Hematopoietic multipotent progenitor cell treated with erythropoietin and hydrocortisone succinate and interleukin-3 and kit ligand, for 6 days (in vitro differentiated cells): ENCODE measurements around the gene EYS.
A peak's percentile ranks its signal among the peaks of the same experiment; 100 is the strongest.

Experiments
- DNase-seq: peaks from one replicate; pipeline ENCODE4 v3.0.0-alpha.2; 2015

The EYS gene

DNA sequence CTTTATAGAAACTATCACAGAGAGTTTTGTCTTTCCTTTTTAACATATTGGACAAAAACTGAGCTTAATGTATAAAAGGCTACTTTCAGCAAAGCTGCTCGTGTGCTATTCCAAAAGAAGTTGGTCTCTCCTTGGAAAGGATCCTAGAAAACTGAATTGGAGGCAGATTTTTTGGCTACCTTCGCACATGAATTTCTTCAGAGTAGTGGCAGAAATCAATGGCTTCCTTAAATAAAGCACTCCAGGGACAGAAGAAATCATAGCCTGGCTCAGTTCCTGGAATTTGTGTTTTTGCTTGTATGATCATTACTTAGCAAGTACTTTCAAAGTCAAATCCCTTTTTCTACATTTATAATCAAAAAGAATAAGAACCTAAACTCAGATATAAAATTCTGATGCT is 1291.1 kb downstream of the EYS start:
- no peak for DNase-seq

DNA sequence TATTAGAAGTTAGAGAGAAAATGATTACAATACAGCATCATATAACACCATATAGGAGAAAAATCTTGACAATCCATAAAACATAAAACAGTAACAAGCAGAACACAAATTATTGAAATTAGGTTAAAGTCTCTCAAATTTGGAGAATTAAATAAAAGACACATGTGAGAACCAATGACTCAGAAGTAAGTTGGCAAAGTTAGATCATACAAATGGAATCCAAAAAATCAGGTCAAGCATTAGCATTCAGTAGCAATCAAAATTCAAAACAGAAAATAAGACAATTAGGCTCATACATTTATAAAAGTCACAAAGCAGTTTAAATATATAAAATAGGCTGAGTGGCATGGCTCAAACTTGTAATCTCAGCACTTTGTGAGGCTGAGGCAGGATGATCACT is 1295.8 kb downstream of the EYS start:
- no peak for DNase-seq

DNA sequence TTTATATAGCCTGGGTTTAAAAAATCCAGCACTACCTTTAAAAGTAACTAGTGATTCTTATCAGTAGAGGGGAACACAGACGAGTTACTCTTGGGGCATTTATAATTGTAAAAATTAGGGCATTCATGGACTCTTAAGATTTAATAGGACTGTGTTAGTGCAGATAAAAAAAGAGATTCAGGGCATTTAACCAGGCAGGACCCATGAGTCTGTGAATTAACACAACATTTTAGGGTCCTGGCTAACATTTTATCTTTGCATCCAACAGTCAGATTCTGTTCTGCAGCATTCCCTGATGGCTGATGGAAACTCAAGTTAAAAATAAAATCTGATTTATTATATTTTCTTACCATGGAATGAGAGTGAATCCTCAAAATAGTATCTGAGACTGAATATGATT is 1297.1 kb downstream of the EYS start:
- DNase-seq: no peak

DNA sequence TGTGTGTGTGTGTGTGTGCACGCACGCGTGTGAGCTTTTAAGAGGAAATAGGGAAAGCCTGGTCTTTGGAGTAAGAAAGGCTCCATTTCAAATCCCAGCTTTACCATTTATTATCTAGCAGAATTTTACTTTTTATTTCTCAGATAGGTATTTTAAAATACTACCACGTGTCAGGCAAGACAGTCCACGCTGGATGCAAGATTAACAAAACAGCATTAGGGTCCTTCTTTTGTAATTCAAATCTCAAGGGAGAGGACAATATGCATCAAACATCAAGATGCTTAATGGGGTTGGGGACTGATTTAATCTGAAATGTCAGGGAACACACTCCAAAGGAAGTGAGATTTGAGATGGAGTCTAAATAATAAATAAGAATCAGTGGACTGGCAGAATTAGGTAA is 1302.6 kb downstream of the EYS start:
- DNase-seq: no peak

DNA sequence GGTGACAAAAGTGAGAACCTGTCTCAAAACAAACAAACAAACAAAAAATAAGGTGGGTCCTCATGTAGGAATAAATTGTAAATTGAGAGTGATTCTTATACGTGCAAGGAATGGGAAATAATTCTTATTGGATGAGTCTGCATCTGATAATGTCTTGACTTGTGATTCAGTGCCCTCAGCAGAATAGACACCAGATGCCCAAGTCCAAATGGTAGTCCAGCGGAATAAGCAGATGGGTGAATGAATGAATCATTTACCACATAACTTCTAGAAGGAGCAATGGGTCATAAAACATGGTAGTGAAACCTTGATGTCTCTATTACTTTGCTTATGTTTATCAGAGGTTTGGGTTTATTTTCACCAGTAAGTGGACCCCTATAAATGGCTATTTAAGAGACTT is 1323.7 kb downstream of the EYS start:
- DNase-seq: no peak

DNA sequence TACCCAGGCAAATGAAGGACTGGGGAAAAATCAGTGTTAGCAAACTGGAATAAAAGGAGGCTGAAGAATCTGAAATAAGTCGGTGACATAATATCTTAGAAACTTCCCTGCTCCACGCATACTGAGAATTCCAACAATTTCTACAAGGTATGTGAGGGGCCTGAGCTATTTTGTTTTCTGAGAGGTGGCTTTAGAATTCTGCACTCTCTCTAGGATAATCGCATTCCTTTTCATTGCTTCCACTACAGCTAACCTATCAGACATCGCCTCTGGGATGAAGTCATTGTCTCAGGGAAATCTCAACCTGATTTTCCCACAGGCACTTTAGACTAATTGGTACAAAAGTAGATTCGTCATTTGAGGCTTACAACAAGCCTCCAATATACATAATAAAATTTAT is 1330.6 kb downstream of the EYS start:
- no peak for DNase-seq

DNA sequence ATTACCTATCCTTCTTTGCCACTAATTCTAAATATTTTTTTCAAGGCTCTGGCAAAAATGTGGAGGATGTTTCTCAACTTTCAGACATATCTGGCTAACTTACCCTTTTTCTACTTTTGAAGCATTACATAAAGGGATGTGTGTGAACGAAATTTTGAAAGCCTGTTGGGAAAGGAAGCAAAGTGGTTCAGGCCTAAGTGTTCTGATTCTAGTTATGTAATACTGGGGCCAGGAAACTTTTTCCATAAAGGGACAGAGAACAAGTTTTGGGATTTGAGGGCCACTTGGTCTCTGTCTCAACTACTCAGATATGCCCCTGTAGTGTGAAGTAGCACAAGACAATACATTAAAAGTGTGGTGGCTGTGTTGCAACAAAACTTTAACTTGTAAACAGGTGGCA is 1349.6 kb downstream of the EYS start:
- no peak for DNase-seq

DNA sequence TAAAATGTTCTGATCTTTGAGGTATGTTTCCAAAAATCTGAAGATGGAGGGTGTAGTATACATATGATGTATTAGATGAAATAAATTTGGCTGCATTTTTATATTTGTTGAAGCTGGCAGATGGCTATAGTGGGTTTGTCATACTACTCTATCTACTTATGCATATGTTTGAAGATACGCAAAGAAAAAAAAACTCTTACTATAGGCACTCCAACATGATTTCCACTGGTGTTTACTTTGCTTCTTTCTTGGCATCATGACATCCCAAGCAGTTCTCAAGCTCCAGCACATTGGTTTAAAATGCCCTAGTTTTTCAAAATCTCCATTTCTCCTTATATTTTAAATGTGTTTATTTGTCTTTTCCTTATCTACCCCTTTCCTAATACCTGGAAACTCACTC is 1359.6 kb downstream of the EYS start:
- DNase-seq: no peak

DNA sequence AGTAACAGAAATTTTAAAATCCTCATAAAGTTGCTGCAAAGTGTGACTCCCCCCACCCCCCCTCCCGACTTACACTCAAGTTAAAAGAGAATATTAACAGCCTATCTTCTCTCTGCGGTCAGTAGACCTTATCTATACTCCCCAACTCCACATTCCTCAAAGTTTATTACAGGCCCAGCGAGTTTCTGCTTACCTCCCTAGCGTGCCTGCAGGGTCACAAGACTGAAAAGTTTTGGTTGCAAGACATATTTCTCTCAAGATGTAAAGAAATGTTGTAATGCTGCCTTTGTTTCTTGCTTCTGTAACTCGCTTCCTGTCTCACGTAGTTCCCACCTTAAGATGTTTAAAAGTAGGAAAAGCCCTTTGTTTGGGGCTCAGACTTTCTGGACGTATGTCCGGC is 1371.8 kb downstream of the EYS start:
- DNase-seq: no peak

DNA sequence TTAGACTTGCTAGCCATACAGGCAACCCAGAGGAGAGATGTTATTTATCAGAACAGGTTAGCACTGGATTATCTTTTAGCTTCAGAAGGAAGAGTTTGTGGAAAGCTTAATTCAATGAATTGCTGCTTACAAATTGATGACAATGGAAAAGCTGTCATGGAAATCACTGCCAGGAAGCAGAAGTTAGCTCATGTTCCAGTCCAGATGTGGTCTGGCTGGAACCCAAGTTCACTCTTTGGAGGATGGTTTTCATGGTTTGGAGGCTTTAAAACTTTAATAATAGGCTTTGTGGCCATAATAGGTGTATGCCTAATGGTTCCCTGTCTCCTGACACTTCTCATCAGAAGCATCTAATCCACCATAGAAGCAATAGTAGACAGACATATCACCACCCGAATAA is 1372.4 kb downstream of the EYS start:
- DNase-seq: no peak

DNA sequence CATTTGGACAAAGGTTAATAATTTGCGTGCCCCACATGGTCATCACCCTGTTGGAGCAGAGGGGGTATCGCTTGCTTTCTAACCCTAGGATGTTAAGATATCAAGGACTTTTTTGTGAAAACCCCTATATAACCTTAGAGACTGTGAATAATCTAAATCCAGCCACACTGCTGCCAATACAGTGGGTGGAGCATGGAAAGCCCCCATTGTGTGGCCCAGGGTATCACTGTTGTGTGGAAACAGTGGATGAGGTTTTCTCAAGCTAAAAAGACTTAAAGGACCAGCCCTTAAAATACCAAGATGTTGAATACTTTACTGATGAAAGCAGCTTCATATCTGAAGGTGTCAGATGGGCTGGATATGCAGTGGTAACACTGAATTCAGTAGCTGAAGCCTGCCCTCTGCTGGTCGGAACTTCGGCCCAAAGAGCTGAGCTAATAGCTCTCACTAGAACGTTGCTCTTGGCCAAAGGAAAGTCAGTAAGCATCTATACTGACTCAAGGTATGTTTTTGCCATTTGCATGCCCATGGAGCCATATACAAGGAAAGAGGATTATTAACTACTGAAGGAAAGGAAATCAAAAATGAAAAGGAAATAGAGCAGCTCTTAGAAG is 1376.2 kb downstream of the EYS start:
- peak; percentile 82 for DNase-seq

DNA sequence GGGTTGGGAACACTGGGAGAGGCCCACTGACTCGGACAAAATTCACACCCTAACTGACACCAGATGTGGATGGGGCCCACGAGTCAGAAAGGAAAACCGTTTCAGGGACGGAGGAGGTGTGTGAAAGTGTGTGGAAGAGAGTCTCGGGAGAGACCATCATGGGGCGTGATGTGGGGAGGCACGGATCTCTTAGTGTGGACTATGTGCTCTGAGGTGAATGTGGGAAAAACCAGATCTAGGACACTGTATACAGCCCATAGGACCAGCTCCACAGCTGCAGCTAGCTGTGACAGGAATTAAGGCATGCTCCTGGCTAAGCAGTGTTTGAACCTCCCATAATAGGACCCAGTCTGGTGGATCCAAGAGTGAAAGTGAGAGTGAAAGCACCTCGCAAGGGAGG is 1380.1 kb downstream of the EYS start:
- DNase-seq: no peak

DNA sequence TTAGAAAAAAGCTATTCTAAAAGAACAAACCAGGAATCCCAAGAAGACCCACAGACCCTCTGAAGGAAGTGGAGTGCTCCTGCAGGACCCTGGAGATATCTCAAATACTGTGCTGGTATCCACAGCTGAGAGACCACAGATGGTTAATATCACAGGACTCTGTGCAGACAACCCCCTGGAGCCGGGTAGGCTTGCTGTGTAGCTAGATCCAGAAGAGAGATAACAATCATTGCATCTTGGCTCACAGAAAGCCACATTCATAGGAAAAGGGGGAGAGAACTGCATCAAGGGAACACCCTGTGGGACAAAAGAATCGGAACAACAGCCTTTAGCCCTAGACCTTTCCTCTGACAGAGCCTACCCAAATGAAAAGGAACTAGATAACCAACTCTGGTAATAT is 1381.9 kb downstream of the EYS start:
- DNase-seq: no peak

DNA sequence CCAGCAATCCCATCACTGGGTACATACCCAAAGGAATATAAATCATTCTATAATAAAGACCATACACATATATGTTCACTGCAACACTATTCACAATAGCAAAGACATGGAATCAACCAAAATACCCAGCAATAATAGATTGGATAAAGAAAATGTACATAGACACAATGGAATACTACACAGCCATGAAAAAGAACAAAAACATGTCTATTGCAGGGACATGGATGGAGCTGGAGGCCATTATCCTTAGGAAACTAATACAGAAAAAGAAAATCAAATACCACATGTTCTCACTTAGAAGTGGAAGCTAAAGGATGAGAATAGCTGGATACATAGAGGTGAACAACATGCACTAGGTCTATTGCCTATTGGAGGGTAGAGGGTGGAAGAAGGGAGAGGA is 1396.8 kb downstream of the EYS start:
- DNase-seq: no peak

DNA sequence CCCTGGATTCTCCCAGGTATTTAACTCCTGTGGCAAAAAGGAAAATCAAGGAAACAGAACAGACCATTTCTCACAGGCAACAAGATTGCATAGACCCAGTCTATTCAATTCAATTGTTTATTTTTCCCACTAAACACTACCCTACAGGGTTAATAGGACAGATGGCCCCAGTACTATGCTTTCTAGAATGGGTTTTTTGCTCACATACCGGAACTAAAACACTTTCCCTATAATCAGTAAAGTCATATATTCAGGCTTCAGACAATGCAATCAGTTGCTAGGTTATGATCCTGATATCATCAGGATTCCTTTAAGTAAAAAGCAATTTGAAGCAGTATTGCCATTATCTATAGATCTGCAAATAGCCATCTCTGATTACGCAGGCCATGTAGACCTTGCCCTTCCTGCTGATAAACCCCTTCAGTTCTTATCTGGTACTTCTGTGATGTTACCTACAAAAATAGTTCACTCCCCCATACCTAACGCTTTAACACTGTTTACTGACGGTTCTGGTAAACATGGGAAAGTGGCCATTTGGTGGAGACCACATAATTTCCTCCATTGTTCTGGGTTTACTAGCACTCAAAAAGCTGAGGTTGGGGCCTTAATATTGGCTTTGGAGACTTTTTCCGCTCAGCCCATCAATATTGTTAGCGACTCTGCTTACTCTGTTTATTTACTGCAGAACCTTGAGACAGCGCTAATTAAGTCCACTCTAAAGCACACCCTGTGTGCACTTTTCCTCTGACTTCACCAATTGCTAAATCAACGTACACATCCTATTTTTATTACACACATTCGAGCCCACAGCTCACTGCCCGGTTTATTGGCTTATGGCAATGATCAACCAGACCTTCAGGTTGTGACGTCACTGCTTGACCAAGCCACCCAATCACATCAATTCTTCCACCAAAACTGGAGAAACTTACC is 1405.5 kb downstream of the EYS start:
- DNase-seq: no peak

DNA sequence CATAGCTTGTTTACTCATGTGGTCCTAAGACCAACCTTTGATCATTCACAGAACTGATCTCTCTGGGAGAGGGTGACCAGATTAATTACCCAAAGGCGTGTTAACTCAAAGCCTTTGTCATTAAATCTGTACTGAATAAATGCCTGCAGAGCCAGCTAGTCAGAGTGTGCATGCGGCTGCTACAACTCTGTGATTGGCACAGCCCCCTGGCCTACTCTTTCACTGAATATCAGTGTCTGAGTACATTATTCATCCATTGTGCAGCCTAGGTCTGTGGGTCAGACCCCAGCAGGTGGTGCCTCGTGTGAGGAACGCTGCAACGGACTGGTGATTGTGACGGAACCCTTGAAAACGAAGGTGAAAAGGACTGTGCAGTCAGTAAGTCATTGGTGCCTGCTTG is 1407.8 kb downstream of the EYS start:
- no peak for DNase-seq

DNA sequence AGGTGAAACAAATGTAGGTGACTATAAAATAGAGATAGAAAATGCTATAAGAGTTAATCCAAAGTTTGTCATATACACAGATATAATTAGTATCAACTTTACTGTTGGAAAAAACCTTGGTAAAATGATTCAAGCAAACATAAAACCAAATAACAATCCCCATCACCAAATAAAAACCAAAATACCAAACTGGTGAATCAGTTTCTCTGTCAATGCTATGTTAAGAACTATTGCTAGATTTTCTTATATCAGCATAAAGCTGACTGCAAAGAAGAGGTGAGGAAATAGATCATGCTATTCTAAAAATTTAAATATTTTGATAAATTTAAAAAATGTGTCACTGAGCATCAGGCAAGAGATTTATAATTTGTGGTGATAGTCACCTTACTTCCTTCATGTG is 1413.0 kb downstream of the EYS start:
- no peak for DNase-seq

DNA sequence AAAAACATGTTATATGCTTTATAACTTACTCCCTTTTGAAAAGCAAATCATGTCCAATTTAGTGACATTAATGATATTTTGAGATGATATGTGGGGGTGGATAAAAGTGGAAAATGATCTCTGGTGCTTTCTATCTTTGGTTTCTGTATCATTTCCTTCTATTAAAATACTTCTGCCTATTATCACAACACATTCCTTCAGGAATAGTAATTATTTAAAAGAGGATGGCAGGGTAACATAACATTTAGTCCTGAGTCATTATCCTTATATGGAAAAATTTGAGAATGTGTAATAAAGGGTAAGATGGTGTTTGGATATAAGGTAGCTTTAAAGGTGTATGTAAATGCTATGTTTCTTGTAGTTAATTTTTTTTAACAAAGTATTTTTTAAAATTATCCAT is 1413.7 kb downstream of the EYS start:
- no peak for DNase-seq

DNA sequence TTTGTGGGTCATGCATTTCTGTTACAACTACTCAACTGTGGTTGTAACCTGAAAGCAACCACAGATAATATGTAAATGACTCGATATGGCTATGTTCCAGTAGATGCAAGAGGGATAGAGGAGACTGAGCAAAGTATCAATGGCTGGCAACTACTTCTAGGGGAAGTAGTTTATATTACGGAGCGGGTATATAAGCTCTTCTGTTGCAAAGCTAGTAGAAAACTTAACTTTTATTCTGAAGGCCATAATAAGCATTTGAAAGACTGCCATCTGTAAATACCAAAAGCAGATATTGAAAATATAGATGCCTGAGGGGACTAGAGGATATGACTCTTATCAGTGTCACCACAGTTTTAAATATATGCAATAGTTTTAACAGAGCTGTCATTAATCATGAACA is 1416.2 kb downstream of the EYS start:
- no peak for DNase-seq

DNA sequence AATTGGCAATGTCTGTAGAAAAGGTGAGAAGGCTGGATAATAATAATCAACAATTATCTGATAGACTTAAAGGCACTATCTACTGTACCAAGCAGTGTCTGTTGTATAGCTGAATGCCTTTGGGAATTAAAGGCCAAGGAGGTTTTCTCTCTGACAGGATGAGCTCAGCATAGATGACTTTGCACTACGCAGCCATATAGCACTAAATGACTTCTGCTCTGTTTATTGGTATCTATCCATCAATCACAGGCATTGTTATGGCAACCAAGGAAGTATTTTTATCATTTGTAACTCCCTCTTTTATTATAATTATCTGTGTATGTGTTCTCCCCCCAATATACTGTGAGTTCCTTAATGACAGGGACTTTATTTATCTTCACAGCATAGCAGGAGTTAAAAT is 1417.1 kb downstream of the EYS start:
- DNase-seq: no peak

DNA sequence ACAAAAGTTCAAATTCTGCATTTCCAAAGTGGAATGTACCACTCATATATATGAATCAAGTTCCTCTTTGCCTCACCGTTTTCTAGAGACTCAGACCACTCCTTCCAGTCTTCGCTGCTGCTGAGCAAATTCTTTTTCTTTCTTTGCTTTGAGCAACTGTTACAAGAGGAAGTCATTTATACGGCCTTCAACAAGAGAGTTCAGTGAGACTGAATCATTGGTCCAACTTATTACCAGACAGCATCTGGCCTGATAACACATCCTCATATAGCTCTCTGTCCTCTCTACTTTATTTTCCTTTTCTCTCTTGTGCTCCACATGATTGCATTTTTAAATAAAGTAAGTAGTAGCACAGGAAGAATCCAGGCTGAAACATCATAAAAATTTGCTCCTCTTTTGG is 1418.7 kb downstream of the EYS start:
- no peak for DNase-seq

DNA sequence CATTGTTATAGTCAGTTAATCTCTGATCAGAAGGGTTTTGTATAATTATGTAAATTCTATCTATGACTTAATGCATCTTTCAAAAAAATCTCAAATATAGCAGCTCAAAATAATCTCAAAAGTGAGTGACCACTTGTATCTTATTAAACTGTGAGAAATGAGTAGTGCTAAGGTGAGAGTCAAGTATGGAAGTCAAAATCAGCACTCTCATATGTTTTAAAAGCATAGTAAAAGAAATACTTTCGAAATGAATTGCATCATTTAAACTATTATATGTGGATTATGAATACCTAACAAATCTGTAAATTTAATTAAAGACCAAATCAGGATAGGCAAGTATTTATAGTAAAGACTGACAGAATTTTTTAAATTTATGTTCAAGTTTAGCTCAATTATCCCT is 1425.9 kb downstream of the EYS start:
- DNase-seq: no peak

DNA sequence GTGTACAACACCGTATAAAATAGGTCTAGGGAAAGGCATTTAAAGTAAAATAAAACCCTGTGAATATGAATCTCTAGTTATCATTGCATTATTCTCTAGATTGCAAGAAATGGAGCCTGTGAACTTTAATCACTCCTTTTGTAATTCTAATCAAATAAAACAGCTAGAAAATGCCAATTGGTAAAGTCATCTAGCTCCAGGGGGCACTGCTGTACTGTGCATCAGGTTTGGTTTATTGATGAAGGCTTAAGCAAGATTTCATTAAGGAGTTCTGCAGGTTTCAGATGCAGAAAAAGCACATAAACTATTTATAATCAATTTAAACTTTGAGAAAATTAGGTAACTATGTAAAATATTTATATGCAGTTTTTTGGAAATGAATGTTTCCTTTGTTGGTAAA is 1426.5 kb downstream of the EYS start:
- peak; percentile 34 for DNase-seq

DNA sequence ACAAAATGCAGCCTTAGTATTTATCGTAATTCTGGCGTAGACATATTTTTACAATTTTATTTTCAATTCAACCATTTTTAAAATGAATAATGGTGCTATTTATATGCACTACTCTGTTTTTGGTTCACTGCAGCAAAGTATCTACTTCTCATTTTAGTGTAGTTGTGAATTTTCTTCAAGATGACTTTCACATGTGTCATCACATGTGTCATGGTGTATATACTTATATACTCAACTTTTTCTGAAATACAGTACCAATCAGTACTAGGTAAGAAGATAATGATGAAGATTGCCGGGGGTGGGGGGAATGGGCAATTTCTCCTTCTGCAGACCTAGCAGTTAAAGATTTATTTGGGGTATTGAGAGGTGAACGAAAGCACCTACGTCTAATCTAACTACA is 1436.9 kb downstream of the EYS start:
- DNase-seq: no peak

DNA sequence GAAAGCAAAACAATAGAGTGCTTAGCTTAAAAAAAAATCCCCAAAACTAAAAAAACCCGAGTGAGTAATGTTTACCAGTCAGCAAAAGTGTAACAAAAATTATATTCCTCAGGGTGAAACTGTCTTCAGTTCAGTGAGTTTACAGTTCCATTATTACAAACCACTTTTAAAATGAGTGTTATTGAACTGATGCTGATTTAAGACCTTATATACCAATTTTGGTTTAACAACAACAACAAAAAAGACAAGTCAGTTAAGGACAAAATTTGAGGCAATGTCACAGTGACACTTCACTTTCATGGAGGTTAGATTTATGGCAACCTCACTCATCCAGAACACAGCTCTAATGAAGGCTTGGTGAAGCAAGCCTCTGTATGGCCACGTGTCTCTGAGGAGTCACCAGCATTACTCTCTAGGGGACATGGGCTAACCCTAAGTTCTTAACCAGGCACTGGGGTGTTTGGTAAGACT is 1440.6 kb downstream of the EYS start:
- no peak for DNase-seq
